ENCODE measurements around the gene MAVS.

Gene MAVS

DNA sequence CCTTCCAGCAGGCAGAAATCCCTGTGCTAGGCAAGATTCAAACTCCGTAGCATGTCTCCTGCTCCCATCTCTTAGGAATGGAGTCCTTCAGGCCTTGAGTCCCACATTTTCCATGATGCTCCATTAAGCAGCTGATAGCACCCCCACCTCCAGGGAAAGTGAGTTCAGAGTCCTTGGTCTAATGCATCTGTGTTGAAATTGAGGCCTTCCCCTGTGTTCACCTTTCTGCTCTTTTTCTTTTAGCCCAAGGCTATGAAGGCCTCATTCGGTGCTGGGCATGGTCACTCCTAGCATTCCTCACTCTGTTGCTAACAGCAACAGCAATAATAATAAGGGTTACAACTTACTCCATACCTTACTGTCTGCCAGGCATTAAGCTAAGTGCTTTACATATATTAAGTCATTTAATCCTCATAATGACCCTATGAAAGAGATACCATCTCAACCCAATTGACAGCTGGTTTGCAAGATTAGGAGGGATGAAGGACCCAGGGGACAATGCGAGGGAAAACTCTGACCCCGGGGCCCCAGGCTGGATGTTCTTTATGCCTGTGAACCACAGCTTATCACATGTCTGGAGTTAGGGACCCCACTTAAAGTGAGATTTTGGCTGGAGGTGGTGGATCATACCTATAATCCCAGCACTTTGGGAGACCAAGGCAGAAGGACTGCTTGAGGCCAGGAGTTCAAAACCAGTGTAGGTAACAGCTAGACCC is 25.1 kb downstream of the MAVS start:
- no peaks in the 10 kb centered on the region for H4K20me1 ChIP-seq (ENCODE audit: low read depth, low read length)
- H3K27me3 ChIP-seq (ENCODE audit: low read length) = no peaks in the 10 kb centered on the region
- H2AFZ ChIP-seq (ENCODE audit: low read depth, low read length, severe bottlenecking) = no peak overlapping the region
- no peak overlapping the region for H3K4me2 ChIP-seq (ENCODE audit: low read depth, low read length, poor library complexity, severe bottlenecking)
- H3K4me3 ChIP-seq (ENCODE audit: insufficient read depth, low read length, poor library complexity, severe bottlenecking) = no peak overlapping the region
- no peaks in the 10 kb centered on the region for H3K9me3 ChIP-seq (ENCODE audit: insufficient read depth, low read length)
- H3K9me2 ChIP-seq (replicated peaks; ENCODE audit: insufficient read depth, low read length) = no peaks in the 10 kb centered on the region
- peaks cover 4% of the 10 kb centered on the region; the same call in 1 of the 2 replicates for H3K36me3 ChIP-seq (ENCODE audit: low read length)
- peaks cover 4% of the 10 kb centered on the region; the same call in 1 of the 2 replicates for H3F3A ChIP-seq (ENCODE audit: insufficient read depth)
- 0 out of 2 replicates have a peak, but pooled peaks cover 4% of the 10 kb centered on the region for H3K79me2 ChIP-seq (ENCODE audit: insufficient read depth, low read length)
- no peak overlapping the region for H3K9ac ChIP-seq (ENCODE audit: low read length)
- no peak overlapping the region for H3K27ac ChIP-seq (ENCODE audit: low read depth, low read length)
- TF ChIP-seq EZH2phosphoT487 (conservative IDR thresholded peaks at IDR 0.05; ENCODE audit: low read length) = no peak
- TF ChIP-seq, protein P1, sequence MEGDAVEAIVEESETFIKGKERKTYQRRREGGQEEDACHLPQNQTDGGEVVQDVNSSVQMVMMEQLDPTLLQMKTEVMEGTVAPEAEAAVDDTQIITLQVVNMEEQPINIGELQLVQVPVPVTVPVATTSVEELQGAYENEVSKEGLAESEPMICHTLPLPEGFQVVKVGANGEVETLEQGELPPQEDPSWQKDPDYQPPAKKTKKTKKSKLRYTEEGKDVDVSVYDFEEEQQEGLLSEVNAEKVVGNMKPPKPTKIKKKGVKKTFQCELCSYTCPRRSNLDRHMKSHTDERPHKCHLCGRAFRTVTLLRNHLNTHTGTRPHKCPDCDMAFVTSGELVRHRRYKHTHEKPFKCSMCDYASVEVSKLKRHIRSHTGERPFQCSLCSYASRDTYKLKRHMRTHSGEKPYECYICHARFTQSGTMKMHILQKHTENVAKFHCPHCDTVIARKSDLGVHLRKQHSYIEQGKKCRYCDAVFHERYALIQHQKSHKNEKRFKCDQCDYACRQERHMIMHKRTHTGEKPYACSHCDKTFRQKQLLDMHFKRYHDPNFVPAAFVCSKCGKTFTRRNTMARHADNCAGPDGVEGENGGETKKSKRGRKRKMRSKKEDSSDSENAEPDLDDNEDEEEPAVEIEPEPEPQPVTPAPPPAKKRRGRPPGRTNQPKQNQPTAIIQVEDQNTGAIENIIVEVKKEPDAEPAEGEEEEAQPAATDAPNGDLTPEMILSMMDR (IDR thresholded peaks at IDR 0.05; ENCODE audit: insufficient read depth, low read length, poor library complexity, severe bottlenecking) = no peak

DNA sequence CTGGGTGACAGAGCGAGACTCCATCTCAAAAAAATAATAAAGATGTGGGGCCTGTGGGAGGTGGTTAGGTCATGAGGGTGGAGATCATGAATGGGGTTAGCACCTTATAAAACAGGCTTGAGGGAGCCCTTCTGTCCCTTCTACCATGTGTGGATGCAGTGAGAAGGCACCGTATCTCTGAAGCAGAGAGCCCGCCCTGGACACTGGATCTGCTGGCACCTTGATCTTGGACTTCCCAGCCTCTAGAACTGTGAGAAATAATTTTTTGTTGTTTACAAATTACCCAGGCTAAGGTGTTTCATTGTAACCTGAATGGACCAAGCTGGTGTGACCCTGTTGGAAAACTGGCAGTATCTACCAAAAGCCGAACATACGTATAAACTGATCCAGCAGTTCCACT is 26.9 kb downstream of the MAVS start:
- Histone ChIP-seq H3K4me3 (ENCODE audit: insufficient read depth, low read length, poor library complexity, severe bottlenecking) (no peak overlapping the region), H3K9ac (ENCODE audit: low read length) (no peak overlapping the region), H3K27me3 (ENCODE audit: low read length) (no peaks in the 10 kb centered on the region), H3F3A (ENCODE audit: insufficient read depth) (peaks cover 4% of the 10 kb centered on the region; the same call in 1 of the 2 replicates), H3K4me2 (ENCODE audit: low read depth, low read length, poor library complexity, severe bottlenecking) (no peak overlapping the region), H3K9me3 (ENCODE audit: insufficient read depth, low read length) (no peaks in the 10 kb centered on the region), H4K20me1 (ENCODE audit: low read depth, low read length) (no peaks in the 10 kb centered on the region), H3K27ac (ENCODE audit: low read depth, low read length) (no peak overlapping the region), H2AFZ (ENCODE audit: low read depth, low read length, severe bottlenecking) (no peak overlapping the region), H3K36me3 (ENCODE audit: low read length) (peaks cover 4% of the 10 kb centered on the region; the same call in 1 of the 2 replicates), H3K79me2 (ENCODE audit: insufficient read depth, low read length) (0 out of 2 replicates have a peak, but pooled peaks cover 4% of the 10 kb centered on the region), H3K9me2 (replicated peaks; ENCODE audit: insufficient read depth, low read length) (no peaks in the 10 kb centered on the region)
- TF ChIP-seq, protein P1 (IDR thresholded peaks at IDR 0.05; ENCODE audit: insufficient read depth, low read length, poor library complexity, severe bottlenecking) = no peak
- no peak for TF ChIP-seq EZH2phosphoT487 (conservative IDR thresholded peaks at IDR 0.05; ENCODE audit: low read length)

DNA sequence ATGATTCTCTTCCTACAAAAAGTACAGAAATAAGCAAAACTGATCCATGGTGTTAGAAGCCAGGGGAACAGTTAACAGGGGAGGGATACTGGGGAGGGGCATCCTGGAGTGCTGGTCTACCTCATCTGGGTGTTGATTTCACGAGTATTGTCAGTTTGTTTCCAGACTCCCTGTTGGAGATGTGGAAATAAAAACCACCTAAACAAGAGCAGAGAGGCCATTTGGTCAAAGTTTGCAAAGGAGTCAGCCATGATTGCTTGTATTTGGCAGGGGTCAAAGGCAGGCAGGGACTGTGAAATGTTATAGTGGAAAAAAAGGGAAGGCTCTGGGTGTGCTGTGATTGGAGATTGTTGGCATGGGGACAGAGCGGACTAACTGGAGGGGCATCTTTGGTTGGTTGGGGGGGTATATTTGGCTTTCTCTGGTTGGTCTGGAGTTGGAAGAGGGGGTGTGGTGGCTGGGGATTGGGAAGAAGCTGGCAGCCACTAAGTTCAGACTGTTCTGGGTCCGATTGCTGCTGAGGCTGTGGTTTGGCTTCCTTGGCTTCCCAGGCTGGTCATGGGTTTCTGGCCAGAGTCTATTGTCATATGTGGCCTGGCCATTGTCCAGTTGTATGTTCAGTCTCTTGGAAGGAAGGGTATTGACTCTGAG is 27.7 kb downstream of the MAVS start:
- H4K20me1 ChIP-seq (ENCODE audit: low read depth, low read length) = no peaks in the 10 kb centered on the region
- no peaks in the 10 kb centered on the region for H3K9me3 ChIP-seq (ENCODE audit: insufficient read depth, low read length)
- H2AFZ ChIP-seq (ENCODE audit: low read depth, low read length, severe bottlenecking) = no peak overlapping the region
- H3K36me3 ChIP-seq (ENCODE audit: low read length) = peaks cover 4% of the 10 kb centered on the region; the same call in 1 of the 2 replicates
- no peaks in the 10 kb centered on the region for H3K9me2 ChIP-seq (replicated peaks; ENCODE audit: insufficient read depth, low read length)
- H3K27ac ChIP-seq (ENCODE audit: low read depth, low read length) = no peak overlapping the region
- no peak overlapping the region for H3K4me2 ChIP-seq (ENCODE audit: low read depth, low read length, poor library complexity, severe bottlenecking)
- 0 out of 2 replicates have a peak, but pooled peaks cover 4% of the 10 kb centered on the region for H3K79me2 ChIP-seq (ENCODE audit: insufficient read depth, low read length)
- H3K27me3 ChIP-seq (ENCODE audit: low read length) = no peaks in the 10 kb centered on the region
- H3K9ac ChIP-seq (ENCODE audit: low read length) = no peak overlapping the region
- H3K4me3 ChIP-seq (ENCODE audit: insufficient read depth, low read length, poor library complexity, severe bottlenecking) = no peak overlapping the region
- peaks cover 4% of the 10 kb centered on the region; the same call in 1 of the 2 replicates for H3F3A ChIP-seq (ENCODE audit: insufficient read depth)
- TF ChIP-seq, protein P1 (IDR thresholded peaks at IDR 0.05; ENCODE audit: insufficient read depth, low read length, poor library complexity, severe bottlenecking) = no peak
- TF ChIP-seq EZH2phosphoT487 (conservative IDR thresholded peaks at IDR 0.05; ENCODE audit: low read length) = no peak
